ENCODE results near the gene RBM12. TPM values are rescaled to one million over a fixed set of nuclear protein-coding genes. Genes with fewer than 3 reads are reported as not detected.
A peak's percentile ranks its signal among the peaks of the same experiment; 100 is the strongest.

RBM12 gene
- total RNA-seq, 1 experiment from 2014 or later, result 100 TPM

- Histone ChIP-seq H3K4me3 (ENCODE audit: low read depth in 2 of 2, low read length in 2 of 2) (no peak overlapping the region), H3K9me3 (ENCODE audit: control insufficient read depth, insufficient read depth, low read depth, low read length) (no peaks in the 10 kb centered on the region), H3K36me3 (ENCODE audit: control insufficient read depth, insufficient read depth, low read length) (peaks cover 65% of the 10 kb centered on the region), H3K27ac (ENCODE audit: low read length) (no peak overlapping the region), H3K27me3 (ENCODE audit: control insufficient read depth, insufficient read depth, low read length) (no peaks in the 10 kb centered on the region), H3K4me1 (ENCODE audit: control insufficient read depth, insufficient read depth, low read length) (peaks cover 11% of the 10 kb centered on the region)
- TF ChIP-seq TCF7L2 (IDR thresholded peaks at IDR 0.05; ENCODE audit: low read depth, low read length), result no peak
- no peak for TF ChIP-seq POLR2AphosphoS5 (IDR thresholded peaks at IDR 0.05; ENCODE audit: low read depth, low read length)
- no peak for TF ChIP-seq SIN3A (IDR thresholded peaks at IDR 0.05; ENCODE audit: borderline replicate concordance, insufficient read depth, low read depth, low read length)
- no peak for TF ChIP-seq CTCF (IDR thresholded peaks at IDR 0.05)
- TF ChIP-seq REST (IDR thresholded peaks at IDR 0.05; ENCODE audit: insufficient read depth in 1 of 2, low read depth in 2 of 2, low read length in 1 of 2), result no peak
- BruUV-seq (replicated peaks), result no TSS peak
- ChIA-PET CTCF (interaction anchor here (0.6 kb wide), 1 partner anchor 139 kb away, joined by 4 read pairs; no protein-coding TSS in a partner anchor), POLR2A (no interaction called here)
- intact Hi-C loops (cut with micrococcal nuclease; ENCODE audit: unreplicated experiment) (no loop called here), in situ Hi-C loops (cut with HindIII; ENCODE audit: low pct_unique_long_range_greater_than_20kb, low sequenced_read_pairs) (no loop called here)
- no peak for DNase-seq (ENCODE audit: low read depth, low spot score)
- ATAC-seq, result no peak
Observed at GRCh38 chr20:35704514-35705261, 40.0 kb upstream of the RBM12 start.

- POLR2A ChIA-PET, result interaction anchor here (0.6 kb wide), 2 partner anchors 16 to 784 kb away, joined by 4 to 7 read pairs; no protein-coding TSS in a partner anchor
- DNase-seq (ENCODE audit: low read depth, low spot score) (no peak), ATAC-seq (no peak)
- in situ Hi-C loops (cut with HindIII; ENCODE audit: low pct_unique_long_range_greater_than_20kb, low sequenced_read_pairs), result no loop called here
- Histone ChIP-seq H3K36me3 (ENCODE audit: control insufficient read depth, insufficient read depth, low read length) (peaks cover 49% of the 10 kb centered on the region), H3K4me1 (ENCODE audit: control insufficient read depth, insufficient read depth, low read length) (peaks cover 15% of the 10 kb centered on the region), H3K9me3 (ENCODE audit: control insufficient read depth, insufficient read depth, low read depth, low read length) (no peaks in the 10 kb centered on the region), H3K4me3 (ENCODE audit: low read depth in 2 of 2, low read length in 2 of 2) (no peak overlapping the region), H3K27me3 (ENCODE audit: control insufficient read depth, insufficient read depth, low read length) (no peaks in the 10 kb centered on the region), H3K27ac (ENCODE audit: low read length) (no peak overlapping the region)
- intact Hi-C loops (cut with micrococcal nuclease; ENCODE audit: unreplicated experiment), result no loop called here
- CTCF ChIA-PET, result interaction anchor here (0.5 kb wide), 1 partner anchor 31 kb away, joined by 5 read pairs; no protein-coding TSS in a partner anchor
- no TSS peak for BruUV-seq (replicated peaks)
- TF ChIP-seq POLR2AphosphoS5 (IDR thresholded peaks at IDR 0.05; ENCODE audit: low read depth, low read length) (peak; percentile 30; the same call in 1 of the 2 replicates), REST (IDR thresholded peaks at IDR 0.05; ENCODE audit: insufficient read depth in 1 of 2, low read depth in 2 of 2, low read length in 1 of 2) (no peak)
Observed at GRCh38 chr20:35702824-35703695, 38.4 kb upstream of the RBM12 start.
